IMR-90 (cell line): ENCODE measurements around the gene IL17C. TPM values are rescaled to one million over a fixed set of nuclear protein-coding genes. Genes with fewer than 3 reads are reported as not detected.
"Not testable (repeated sequence)": the region's sequence is repeated elsewhere in the genome, so short reads cannot be mapped to it uniquely, and the experiment has no call there.

Experiments
- ATAC-seq: fragments of 200-7000 bp; cut with Tn5 transposase; 2 replicates; pipeline ENCODE4 v1.9.1; 2020; ENCODE audit warnings: low read depth, mild to moderate bottlenecking, moderate library complexity
- BruUV-seq: library from RNA; stranded (reverse); fragments of 400-500 nt; replicated peaks from 2 replicates; lab custom pipeline; 2021; lab: Mats Ljungman, UMichigan
- CTCF ChIA-PET: fragments of 300-600 bp; formaldehyde crosslinking; extraction: SDS; loops from one replicate; lab custom pipeline; 2021; ENCODE audit warnings: antibody characterized with exemption; lab: Yijun Ruan, JAX
- POLR2A ChIA-PET: fragments of 300-600 bp; sonication (Branson Sonifier 250); formaldehyde crosslinking; loops from one replicate; lab custom pipeline; 2022; ENCODE audit warnings: antibody characterized with exemption; ENCODE audit not compliant: unreplicated experiment; lab: Charles Lee
- DNase-seq: peaks from one replicate; pipeline ENCODE4 v3.0.0; 2013
- H2AFZ ChIP-seq: replicated peaks from 2 replicates; pipeline ENCODE3; 2013; ENCODE audit warnings: low read length, mild to moderate bottlenecking; ENCODE audit not compliant: poor library complexity
- H2AK5ac ChIP-seq: 2 replicates; pipeline ENCODE4 v1.6.1; 2013; ENCODE audit warnings: low read depth, low read length, inconsistent platforms
- H2AK9ac ChIP-seq: replicated peaks from 2 replicates; pipeline ENCODE3; 2013; ENCODE audit warnings: mild to moderate bottlenecking, low read depth, low read length, moderate library complexity; ENCODE audit not compliant: poor library complexity
- H2BK120ac ChIP-seq: 2 replicates; pipeline ENCODE4 v1.6.1; 2013; ENCODE audit warnings: low read depth, low read length, inconsistent platforms
- H2BK15ac ChIP-seq: 3 replicates; pipeline ENCODE4 v1.6.1; 2013; ENCODE audit warnings: low read depth, low read length, inconsistent platforms
- H2BK20ac ChIP-seq: 2 replicates; pipeline ENCODE4 v1.6.1; 2013; ENCODE audit warnings: low read depth, mild to moderate bottlenecking, inconsistent platforms, low read length, moderate library complexity
- H2BK5ac ChIP-seq: 2 replicates; pipeline ENCODE4 v1.6.1; 2013; ENCODE audit warnings: mild to moderate bottlenecking, low read depth, low read length, inconsistent platforms; ENCODE audit not compliant: poor library complexity, severe bottlenecking
- H3K14ac ChIP-seq: replicated peaks from 2 replicates; pipeline ENCODE4 v1.6.1; 2013; ENCODE audit warnings: low read depth, low read length, inconsistent platforms
- H3K18ac ChIP-seq: 2 replicates; pipeline ENCODE4 v1.6.1; 2013; ENCODE audit warnings: low read depth, low read length, control low read depth
- H3K23ac ChIP-seq: 2 replicates; pipeline ENCODE4 v1.6.1; 2013; ENCODE audit warnings: low read depth, low read length, inconsistent platforms
- H3K27ac ChIP-seq: 2 replicates; pipeline ENCODE4 v1.5.1; 2013; ENCODE audit warnings: mild to moderate bottlenecking, control low read depth, low read length; ENCODE audit not compliant: insufficient read depth
- H3K27me3 ChIP-seq: 2 replicates; pipeline ENCODE4 v1.6.1; 2013; ENCODE audit warnings: low read length; ENCODE audit not compliant: control insufficient read depth, insufficient read depth
- H3K36me3 ChIP-seq: 2 replicates; pipeline ENCODE4 v1.6.1; 2013; ENCODE audit warnings: low read length, mixed read lengths; ENCODE audit not compliant: control insufficient read depth, insufficient read depth
- H3K4ac ChIP-seq: 2 replicates; pipeline ENCODE4 v1.6.1; 2013; ENCODE audit warnings: low read depth, low read length, inconsistent platforms
- H3K4me1 ChIP-seq: 2 replicates; pipeline ENCODE4 v1.6.1; 2013; ENCODE audit warnings: low read length, mixed read lengths; ENCODE audit not compliant: control insufficient read depth, insufficient read depth
- H3K4me2 ChIP-seq: 2 replicates; pipeline ENCODE4 v1.6.1; 2013; ENCODE audit warnings: low read depth, mild to moderate bottlenecking, control low read depth, low read length, moderate library complexity
- H3K4me3 ChIP-seq: 2 replicates; pipeline ENCODE4 v1.5.1; 2013; ENCODE audit warnings: low read depth, mild to moderate bottlenecking, control low read depth, low read length, moderate library complexity; ENCODE audit not compliant: insufficient read depth
- H3K56ac ChIP-seq: 2 replicates; pipeline ENCODE4 v1.6.1; 2013; ENCODE audit warnings: low read length, inconsistent platforms; ENCODE audit not compliant: insufficient read depth; ENCODE audit errors: extremely low read depth
- H3K79me1 ChIP-seq, 2 experiments: 2 replicates each; pipeline ENCODE4 v1.6.1; 2013; ENCODE audit warnings: low read length in 2 of 2, inconsistent platforms in 1 of 2, low read depth in 1 of 2
- H3K9ac ChIP-seq: 2 replicates; pipeline ENCODE4 v1.6.1; 2013; ENCODE audit warnings: low read depth, low read length, control low read depth
- H3K9me1 ChIP-seq: 2 replicates; pipeline ENCODE4 v1.6.1; 2013; ENCODE audit warnings: low read length, inconsistent platforms; ENCODE audit not compliant: insufficient read depth
- H3K9me3 ChIP-seq: 2 replicates; pipeline ENCODE4 v1.6.1; 2013; ENCODE audit warnings: low read length; ENCODE audit not compliant: control insufficient read depth, insufficient read depth
- H4K20me1 ChIP-seq: 2 replicates; pipeline ENCODE4 v1.6.1; 2013; ENCODE audit warnings: low read length, inconsistent platforms; ENCODE audit not compliant: insufficient read depth
- H4K5ac ChIP-seq: 2 replicates; pipeline ENCODE4 v1.6.1; 2013; ENCODE audit warnings: mild to moderate bottlenecking, low read depth, low read length, control low read depth
- H4K8ac ChIP-seq, 2 experiments: 2 replicates each; pipeline ENCODE4 v1.6.1; 2013; ENCODE audit warnings: low read depth in 2 of 2, low read length in 2 of 2, control low read depth in 1 of 2, inconsistent platforms in 1 of 2
- H4K91ac ChIP-seq: 2 replicates; pipeline ENCODE4 v1.6.1; 2013; ENCODE audit warnings: low read depth, low read length, inconsistent platforms; ENCODE audit not compliant: insufficient read depth
- WGBS, 2 experiments: methylation state at CpG; one replicate each; pipeline versions ENCODE4 v1.1.5 to v1.1.7; 2013; ENCODE audit warnings: missing lambda C conversion rate in 2 of 2; ENCODE audit not compliant: insufficient read length in 1 of 2; ENCODE audit errors: extremely low coverage in 2 of 2; 5-methylcytosine and 5-hydroxymethylcytosine counted together
- dilution Hi-C: fragments of 300-500 bp; cut with HindIII; formaldehyde crosslinking; loops from one replicate; pipeline ENCODE4 v1.14.3; 2018; ENCODE audit warnings: low sequenced_read_pairs; ENCODE audit not compliant: unreplicated experiment
- in situ Hi-C: fragments of 300-500 bp; cut with MboI; formaldehyde crosslinking; loops from 3 replicates; pipeline ENCODE4 v1.14.3; 2019; ENCODE audit warnings: low sequenced_read_pairs, inconsistent platforms, mixed read lengths
- intact Hi-C: fragments of 100-400 bp; cut with micrococcal nuclease; formaldehyde crosslinking; loops from 2 replicates; pipeline ENCODE4 v1.10.0; 2022
- polyA plus RNA-seq, 3 experiments: library from polyadenylated mRNA; depleted of rRNA; stranded (reverse); fragments of >200 nt; gene quantifications; 2 replicates each; pipeline ENCODE4 v1.2.3, GENCODE V29; 2012; ENCODE audit warnings: low replicate concordance in 1 of 3
- total RNA-seq: library from RNA; depleted of rRNA; stranded (reverse); fragments of >200 nt; gene quantifications from 2 replicates; pipeline ENCODE4 v1.2.3, GENCODE V29; 2012

The IL17C gene
- total and polyA plus RNA-seq, 2 of the 4 experiments (the other 2 are of a cell fraction) = 0.09 TPM; not detected in 1

- H2BK20ac ChIP-seq, H2BK15ac ChIP-seq, H3K4me2 ChIP-seq, in situ Hi-C loops, H4K5ac ChIP-seq, intact Hi-C loops, H2BK5ac ChIP-seq, H2AK9ac ChIP-seq, H3K9me3 ChIP-seq, H3K23ac ChIP-seq, H2AFZ ChIP-seq, BruUV-seq, H3K27ac ChIP-seq, CTCF ChIA-PET, H2BK120ac ChIP-seq, H3K4me3 ChIP-seq, H3K4ac ChIP-seq, H3K4me1 ChIP-seq, ATAC-seq, H3K9me1 ChIP-seq, H2AK5ac ChIP-seq, H3K14ac ChIP-seq, dilution Hi-C loops, H3K18ac ChIP-seq, DNase-seq, H3K56ac ChIP-seq, H4K91ac ChIP-seq, H3K27me3 ChIP-seq, H4K8ac ChIP-seq, H3K9ac ChIP-seq: not testable (repeated sequence)
- H4K20me1 ChIP-seq = peaks cover 48% of the 10 kb centered on the region
- peaks cover 11 to 48% of the 10 kb centered on the region in 2 experiments; a peak in 3 of 4 replicates for H3K79me1 ChIP-seq
- POLR2A ChIA-PET = interaction anchor here (0.7 kb wide), 1 partner anchor 109 kb away, joined by 6 read pairs; no protein-coding TSS in a partner anchor
- 100% methylated on average over 1 of the region's 8 CpGs; no CpG with 5 or more reads in 1 of the 2 experiments for WGBS, 2 experiments
- H3K36me3 ChIP-seq = peaks cover 48% of the 10 kb centered on the region
Measured at GRCh38 chr16:88609426-88609825, 28.9 kb upstream of the IL17C start.
